T47D (cell line): ENCODE data around the gene SPATA18.
"Not testable (repeated sequence)": the region's sequence is repeated elsewhere in the genome, so short reads cannot be mapped to it uniquely, and the experiment has no call there.

Source experiments
- DNase-seq, 2 experiments: peaks; one replicate each; pipeline versions ENCODE4 v3.0.0 to v3.0.0-alpha.2; 2011 to 2012; ENCODE audit warnings: low read depth in 1 of 2, low spot score in 1 of 2
- JUND ChIP-seq: IDR thresholded peaks from 2 replicates; pipeline ENCODE4 v1.6.1; 2012; ENCODE audit warnings: low read depth
- in situ Hi-C: cut with HindIII; loops from 2 replicates; pipeline ENCODE4 v1.10.0; 2016; ENCODE audit warnings: low sequenced_read_pairs, low pct_unique_long_range_greater_than_20kb

Gene SPATA18

GRCh38 chr4:52069571-52069970 lies 18.5 kb downstream of the SPATA18 start:
- TF ChIP-seq JUND, result no peak
- in situ Hi-C loops, result no loop called here
- no peak for DNase-seq

- in situ Hi-C loops, result no loop called here
- DNase-seq, result no peak
- TF ChIP-seq JUND, result no peak
Observed at GRCh38 chr4:52071791-52072546, 20.9 kb downstream of the SPATA18 start.

- DNase-seq, result no peak
- no peak for TF ChIP-seq JUND
- in situ Hi-C loops, result no loop called here
Observed at GRCh38 chr4:52076731-52077130, 25.6 kb downstream of the SPATA18 start.

- no peak for TF ChIP-seq JUND
- in situ Hi-C loops, result no loop called here
Observed at GRCh38 chr4:52079659-52080058, 28.6 kb downstream of the SPATA18 start.

GRCh38 chr4:52081216-52081615 lies 30.1 kb downstream of the SPATA18 start:
- TF ChIP-seq JUND, result no peak
- in situ Hi-C loops, result no loop called here
- DNase-seq, result no peak

More at GRCh38 chr4:52079659-52080058, 28.6 kb downstream of the SPATA18 start:
- no peak for DNase-seq

GRCh38 chr4:52086425-52086824 lies 35.3 kb downstream of the SPATA18 start:
- in situ Hi-C loops, DNase-seq: not testable (repeated sequence)

- in situ Hi-C loops, result no loop called here
- TF ChIP-seq JUND, result no peak
- DNase-seq, result no peak
Observed at GRCh38 chr4:52091801-52092200, 40.7 kb downstream of the SPATA18 start.

DNA sequence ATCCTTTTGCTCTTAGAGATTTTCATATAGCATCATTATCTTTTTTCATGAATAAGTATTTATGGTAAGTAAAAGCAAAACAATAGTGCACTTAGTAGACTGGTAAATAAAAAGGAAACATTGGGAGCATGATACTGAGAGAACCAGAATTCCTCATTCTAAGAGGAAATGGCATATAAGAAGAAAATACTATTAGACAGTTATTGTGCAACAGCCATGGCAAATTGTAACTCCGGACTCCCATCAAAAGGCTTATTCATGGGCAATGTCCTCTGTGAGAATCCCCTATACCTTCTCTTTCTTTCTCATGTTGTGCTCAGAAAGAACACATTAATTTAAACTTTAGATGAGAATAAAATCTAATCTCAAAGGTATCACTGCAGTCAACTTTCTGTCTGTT lies 42.4 kb downstream of the SPATA18 start:
- in situ Hi-C loops, result no loop called here
- DNase-seq, result no peak
- TF ChIP-seq JUND, result no peak

- in situ Hi-C loops, result no loop called here
- TF ChIP-seq JUND, result no peak
- no peak for DNase-seq
Observed at GRCh38 chr4:52094376-52095145, 43.5 kb downstream of the SPATA18 start.

- TF ChIP-seq JUND, result no peak
Observed at GRCh38 chr4:52095374-52095773, 44.3 kb downstream of the SPATA18 start.

DNA sequence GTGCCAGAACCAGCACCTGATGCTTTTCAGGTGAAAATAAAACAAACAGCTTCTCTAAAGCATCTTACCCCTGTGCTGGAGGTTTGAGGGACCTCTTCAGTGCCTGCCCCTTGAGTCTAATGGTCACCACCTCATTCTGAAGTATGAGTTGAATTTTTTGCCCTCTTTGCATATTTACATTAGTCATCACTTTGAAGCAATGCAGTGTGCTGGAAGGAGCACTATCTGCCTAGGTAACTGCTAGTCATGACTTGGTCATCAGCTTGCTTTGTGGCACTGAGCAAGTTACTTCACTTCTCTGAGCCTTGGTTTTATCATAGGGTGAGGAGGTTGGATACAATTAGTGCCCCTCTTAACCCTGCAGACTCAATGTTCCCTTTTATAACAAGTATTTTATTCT lies 44.9 kb downstream of the SPATA18 start:
- TF ChIP-seq JUND, result no peak
- no peak for DNase-seq
- in situ Hi-C loops, result no loop called here

More at GRCh38 chr4:52095374-52095773, 44.3 kb downstream of the SPATA18 start:
- in situ Hi-C loops, result no loop called here
- DNase-seq, result no peak

DNA sequence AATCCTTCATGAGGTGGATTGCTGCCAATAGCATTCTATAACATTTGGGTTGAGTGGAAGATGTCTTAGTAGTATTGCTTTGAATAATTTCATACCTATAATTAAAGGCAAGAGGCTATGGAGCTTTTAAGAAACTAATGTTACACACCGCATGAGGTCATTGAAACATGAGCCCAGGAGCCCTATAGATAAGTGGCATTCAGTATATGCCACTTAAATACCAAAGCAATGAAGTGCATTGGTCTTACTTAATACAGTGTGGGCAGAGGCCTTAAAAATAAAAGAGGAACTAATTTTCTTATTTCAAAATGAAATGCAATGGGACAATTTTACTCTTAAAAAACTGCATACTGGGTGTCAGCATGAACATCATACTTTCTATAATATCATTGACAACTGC lies 47.5 kb downstream of the SPATA18 start:
- in situ Hi-C loops, result no loop called here
- no peak for TF ChIP-seq JUND
- DNase-seq, result no peak

DNA sequence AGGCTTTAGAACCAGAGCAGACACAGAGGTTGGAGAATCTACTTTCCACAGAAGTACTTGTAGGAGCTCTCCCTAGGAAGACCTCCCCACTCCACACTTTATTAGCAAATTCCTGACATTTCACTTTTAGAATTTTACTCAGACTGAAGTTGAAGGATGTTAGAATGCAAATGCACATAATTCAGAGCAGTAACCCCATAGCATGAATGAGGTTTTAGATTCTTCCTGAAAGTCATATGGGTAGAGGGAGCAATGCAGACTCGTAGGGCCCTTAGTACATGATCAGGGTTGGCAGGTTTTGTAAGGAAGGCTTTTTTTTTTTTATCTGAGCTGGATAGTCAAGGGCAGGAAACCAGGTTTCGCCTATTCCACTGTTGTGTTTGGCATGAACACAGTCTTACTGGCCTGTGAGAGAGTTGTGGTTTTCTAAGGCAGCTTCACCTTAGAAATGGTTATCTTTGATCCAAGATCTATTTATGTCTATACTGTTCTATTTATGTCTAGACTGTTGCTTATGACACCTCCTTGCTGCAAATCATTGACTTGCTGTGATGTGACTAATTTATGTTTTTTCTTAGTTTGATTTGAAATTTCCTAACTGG lies 48.9 kb downstream of the SPATA18 start:
- no peak for DNase-seq
- in situ Hi-C loops, result no loop called here
- TF ChIP-seq JUND, result no peak
